Measurements from ENCODE around the gene OSBP2.
A peak's percentile ranks its signal among the peaks of the same experiment; 100 is the strongest.
"Not testable (repeated sequence)": the region's sequence is repeated elsewhere in the genome, so short reads cannot be mapped to it uniquely, and the experiment has no call there.

The OSBP2 gene

GRCh38 chr22:30694171-30694639 lies 469 bp upstream of the OSBP2 start:
- H3K4me1 Mint-ChIP-seq, result peaks cover 5% of the 10 kb centered on the region in 2 donors
- peaks cover 43 to 63% of the 10 kb centered on the region in 2 donors for H3K27me3 Mint-ChIP-seq
- ATAC-seq (replicated peaks), result peak; percentile 71 to 78
- no peaks in the 10 kb centered on the region for H3K9me3 Mint-ChIP-seq
- H3K27ac Mint-ChIP-seq, result peak overlapping the region; percentile 59
- DNase-seq, result peak; percentile 29
- H3K4me3 Mint-ChIP-seq, result peak overlapping the region; percentile 87 to 88
- H3K36me3 Mint-ChIP-seq, result no peaks in the 10 kb centered on the region

GRCh38 chr22:30695351-30695851 lies 727 bp downstream of the OSBP2 start:
- H3K4me1 Mint-ChIP-seq, result peaks cover 5% of the 10 kb centered on the region in 2 donors
- ATAC-seq (replicated peaks) (no peak), DNase-seq (no peak)
- H3K4me3 Mint-ChIP-seq, result peak overlapping the region; percentile 20 to 49
- peaks cover 43 to 63% of the 10 kb centered on the region in 2 donors for H3K27me3 Mint-ChIP-seq
- H3K9me3 Mint-ChIP-seq, result no peaks in the 10 kb centered on the region
- no peaks in the 10 kb centered on the region for H3K36me3 Mint-ChIP-seq
- H3K27ac Mint-ChIP-seq, result peak overlapping the region; percentile 42

GRCh38 chr22:30695871-30696655 lies 1.4 kb downstream of the OSBP2 start:
- ATAC-seq (replicated peaks) (no peak), DNase-seq (no peak)
- no peaks in the 10 kb centered on the region for H3K36me3 Mint-ChIP-seq
- no peaks in the 10 kb centered on the region for H3K9me3 Mint-ChIP-seq
- H3K4me3 Mint-ChIP-seq, result peak overlapping the region in 1 of 2 donors; percentile 20
- H3K4me1 Mint-ChIP-seq, result peaks cover 5% of the 10 kb centered on the region in 2 donors
- no peak overlapping the region for H3K27ac Mint-ChIP-seq
- H3K27me3 Mint-ChIP-seq, result peaks cover 43 to 61% of the 10 kb centered on the region in 2 donors

- ATAC-seq (replicated peaks) (no peak), DNase-seq (no peak)
- Mint-ChIP-seq H3K27me3 (peaks cover 38 to 51% of the 10 kb centered on the region in 2 donors), H3K4me3 (no peak overlapping the region), H3K36me3 (no peaks in the 10 kb centered on the region), H3K27ac (no peak overlapping the region), H3K4me1 (peaks cover 5% of the 10 kb centered on the region in 2 donors), H3K9me3 (no peaks in the 10 kb centered on the region)
These were observed 3.3 kb downstream of the OSBP2 start for GRCh38 chr22:30697975-30698374.

GRCh38 chr22:30701872-30702271 lies 7.2 kb downstream of the OSBP2 start:
- Mint-ChIP-seq H3K27ac (no peak overlapping the region), H3K9me3 (no peaks in the 10 kb centered on the region), H3K36me3 (no peaks in the 10 kb centered on the region), H3K4me1 (peaks cover 0 to 3% of the 10 kb centered on the region in 2 donors), H3K27me3 (peaks cover 23 to 37% of the 10 kb centered on the region in 2 donors), H3K4me3 (no peak overlapping the region)
- ATAC-seq (replicated peaks) (no peak), DNase-seq (no peak)

- H3K27me3 Mint-ChIP-seq, result peaks cover 17 to 27% of the 10 kb centered on the region in 2 donors
- H3K4me1 Mint-ChIP-seq, result peaks cover 0 to 3% of the 10 kb centered on the region in 2 donors
- H3K27ac Mint-ChIP-seq, result no peak overlapping the region
- no peak for ATAC-seq (replicated peaks)
- no peaks in the 10 kb centered on the region for H3K36me3 Mint-ChIP-seq
- no peak overlapping the region for H3K4me3 Mint-ChIP-seq
- no peak for DNase-seq
- H3K9me3 Mint-ChIP-seq, result no peaks in the 10 kb centered on the region
These were observed 8.2 kb downstream of the OSBP2 start for GRCh38 chr22:30702856-30703255.

GRCh38 chr22:30704978-30705377 lies 10.3 kb downstream of the OSBP2 start:
- Mint-ChIP-seq H3K9me3 (no peaks in the 10 kb centered on the region), H3K27ac (no peak overlapping the region), H3K27me3 (peaks cover 16 to 24% of the 10 kb centered on the region in 2 donors), H3K4me1 (peaks cover 0 to 3% of the 10 kb centered on the region in 2 donors), H3K36me3 (no peaks in the 10 kb centered on the region), H3K4me3 (no peak overlapping the region)
- no peak for DNase-seq
- no peak for ATAC-seq (replicated peaks)

- no peak for DNase-seq
- H3K27ac Mint-ChIP-seq, result no peak overlapping the region
- peaks cover 16 to 30% of the 10 kb centered on the region in 2 donors for H3K27me3 Mint-ChIP-seq
- H3K4me1 Mint-ChIP-seq, result peaks cover 0 to 3% of the 10 kb centered on the region in 2 donors
- H3K36me3 Mint-ChIP-seq, result no peaks in the 10 kb centered on the region
- H3K9me3 Mint-ChIP-seq, result no peaks in the 10 kb centered on the region
- no peak for ATAC-seq (replicated peaks)
- H3K4me3 Mint-ChIP-seq, result no peak overlapping the region
These were observed 11.3 kb downstream of the OSBP2 start for GRCh38 chr22:30705710-30706651.

GRCh38 chr22:30709980-30710379 lies 15.3 kb downstream of the OSBP2 start:
- H3K36me3 Mint-ChIP-seq; H3K4me1 Mint-ChIP-seq; H3K27ac Mint-ChIP-seq; ATAC-seq (replicated peaks); H3K4me3 Mint-ChIP-seq; DNase-seq; H3K9me3 Mint-ChIP-seq: not testable (repeated sequence)
- H3K27me3 Mint-ChIP-seq, result peaks cover 4 to 16% of the 10 kb centered on the region in 2 donors

GRCh38 chr22:30712094-30712493 lies 17.4 kb downstream of the OSBP2 start:
- DNase-seq (no peak), ATAC-seq (replicated peaks) (no peak)
- peaks cover 0 to 2% of the 10 kb centered on the region in 2 donors for H3K9me3 Mint-ChIP-seq
- no peaks in the 10 kb centered on the region for H3K36me3 Mint-ChIP-seq
- no peak overlapping the region for H3K27ac Mint-ChIP-seq
- H3K27me3 Mint-ChIP-seq, result peaks cover 11 to 24% of the 10 kb centered on the region in 2 donors
- H3K4me3 Mint-ChIP-seq, result no peak overlapping the region
- no peaks in the 10 kb centered on the region for H3K4me1 Mint-ChIP-seq

GRCh38 chr22:30714062-30714461 lies 19.4 kb downstream of the OSBP2 start:
- Mint-ChIP-seq H3K27ac (no peak overlapping the region), H3K27me3 (peaks cover 15 to 35% of the 10 kb centered on the region in 2 donors), H3K36me3 (no peaks in the 10 kb centered on the region), H3K4me1 (no peaks in the 10 kb centered on the region), H3K4me3 (no peak overlapping the region), H3K9me3 (peaks cover 0 to 2% of the 10 kb centered on the region in 2 donors)
- ATAC-seq (replicated peaks) (no peak), DNase-seq (no peak)

- no peaks in the 10 kb centered on the region for H3K36me3 Mint-ChIP-seq
- H3K4me1 Mint-ChIP-seq, result peaks cover 0 to 2% of the 10 kb centered on the region in 2 donors
- no peak overlapping the region for H3K27ac Mint-ChIP-seq
- ATAC-seq (replicated peaks) (no peak), DNase-seq (no peak)
- H3K9me3 Mint-ChIP-seq, result peaks cover 0 to 2% of the 10 kb centered on the region in 2 donors
- H3K27me3 Mint-ChIP-seq, result peaks cover 23 to 34% of the 10 kb centered on the region in 2 donors
- no peak overlapping the region for H3K4me3 Mint-ChIP-seq
These were observed 22.8 kb downstream of the OSBP2 start for GRCh38 chr22:30717331-30717921.

GRCh38 chr22:30717952-30718351 lies 23.3 kb downstream of the OSBP2 start:
- Mint-ChIP-seq H3K4me1 (peaks cover 0 to 2% of the 10 kb centered on the region in 2 donors), H3K27ac (no peak overlapping the region), H3K4me3 (no peak overlapping the region), H3K27me3 (peaks cover 23 to 34% of the 10 kb centered on the region in 2 donors), H3K36me3 (no peaks in the 10 kb centered on the region), H3K9me3 (peaks cover 0 to 2% of the 10 kb centered on the region in 2 donors)
- no peak for DNase-seq
- ATAC-seq (replicated peaks), result no peak

GRCh38 chr22:30718491-30718890 lies 23.8 kb downstream of the OSBP2 start:
- no peaks in the 10 kb centered on the region for H3K36me3 Mint-ChIP-seq
- peaks cover 23 to 34% of the 10 kb centered on the region in 2 donors for H3K27me3 Mint-ChIP-seq
- H3K4me1 Mint-ChIP-seq, result peaks cover 0 to 2% of the 10 kb centered on the region in 2 donors
- DNase-seq, result no peak
- H3K27ac Mint-ChIP-seq, result no peak overlapping the region
- no peak for ATAC-seq (replicated peaks)
- H3K4me3 Mint-ChIP-seq, result no peak overlapping the region
- H3K9me3 Mint-ChIP-seq, result peaks cover 0 to 2% of the 10 kb centered on the region in 2 donors
